PC-3 (cell line): ENCODE data around the gene DIAPH2.
"Not testable (repeated sequence)": the region's sequence is repeated elsewhere in the genome, so short reads cannot be mapped to it uniquely, and the experiment has no call there.

Source experiments
- CTCF ChIP-seq: fragments of 300-600 bp; sonication (generic); conservative IDR thresholded peaks from 2 replicates; pipeline ENCODE4 v1.5.1; 2017; ENCODE audit warnings: antibody characterized with exemption, low read depth, mild to moderate bottlenecking, low read length
- EZH2 ChIP-seq: fragments of 300-600 bp; sonication (generic); IDR thresholded peaks from one replicate; pipeline ENCODE4 v1.6.1; 2017; ENCODE audit warnings: antibody characterized with exemption, mild to moderate bottlenecking, low read length; ENCODE audit not compliant: unreplicated experiment
- EZH2phosphoT487 ChIP-seq: fragments of 300-600 bp; sonication (generic); IDR thresholded peaks from 2 replicates; pipeline ENCODE4 v1.6.1; 2018; ENCODE audit warnings: mild to moderate bottlenecking, antibody characterized with exemption, low read length, borderline replicate concordance

- not testable (repeated sequence) for TF ChIP-seq CTCF, EZH2phosphoT487, EZH2
These were observed 29.8 kb downstream of the DIAPH2 start for GRCh38 chrX:96714393-96714792.
